Stimulated activated CD4-positive, alpha-beta T cell treated with anti-CD3 and anti-CD28 coated beads, TNF-alpha, amount 100 ng/mL, for 48 hours (primary cell): ENCODE measurements around the gene BBS7.

Experiments used
- DNase-seq, 3 donors: peaks; one replicate each; pipeline ENCODE4 v3.0.0-alpha.2; 2020; ENCODE audit warnings: low read depth in 3 of 3

BBS7 gene, protein sequence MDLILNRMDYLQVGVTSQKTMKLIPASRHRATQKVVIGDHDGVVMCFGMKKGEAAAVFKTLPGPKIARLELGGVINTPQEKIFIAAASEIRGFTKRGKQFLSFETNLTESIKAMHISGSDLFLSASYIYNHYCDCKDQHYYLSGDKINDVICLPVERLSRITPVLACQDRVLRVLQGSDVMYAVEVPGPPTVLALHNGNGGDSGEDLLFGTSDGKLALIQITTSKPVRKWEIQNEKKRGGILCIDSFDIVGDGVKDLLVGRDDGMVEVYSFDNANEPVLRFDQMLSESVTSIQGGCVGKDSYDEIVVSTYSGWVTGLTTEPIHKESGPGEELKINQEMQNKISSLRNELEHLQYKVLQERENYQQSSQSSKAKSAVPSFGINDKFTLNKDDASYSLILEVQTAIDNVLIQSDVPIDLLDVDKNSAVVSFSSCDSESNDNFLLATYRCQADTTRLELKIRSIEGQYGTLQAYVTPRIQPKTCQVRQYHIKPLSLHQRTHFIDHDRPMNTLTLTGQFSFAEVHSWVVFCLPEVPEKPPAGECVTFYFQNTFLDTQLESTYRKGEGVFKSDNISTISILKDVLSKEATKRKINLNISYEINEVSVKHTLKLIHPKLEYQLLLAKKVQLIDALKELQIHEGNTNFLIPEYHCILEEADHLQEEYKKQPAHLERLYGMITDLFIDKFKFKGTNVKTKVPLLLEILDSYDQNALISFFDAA

GRCh38 chr4:121869841-121870822, at the start of gene BBS7:
Gene BBS7 (minus strand): TSS chr4:121870474. CDS start chr4:121870313, 161 bp downstream.
- DNase-seq: peak; percentile 92 to 98 (median 94)

DNA sequence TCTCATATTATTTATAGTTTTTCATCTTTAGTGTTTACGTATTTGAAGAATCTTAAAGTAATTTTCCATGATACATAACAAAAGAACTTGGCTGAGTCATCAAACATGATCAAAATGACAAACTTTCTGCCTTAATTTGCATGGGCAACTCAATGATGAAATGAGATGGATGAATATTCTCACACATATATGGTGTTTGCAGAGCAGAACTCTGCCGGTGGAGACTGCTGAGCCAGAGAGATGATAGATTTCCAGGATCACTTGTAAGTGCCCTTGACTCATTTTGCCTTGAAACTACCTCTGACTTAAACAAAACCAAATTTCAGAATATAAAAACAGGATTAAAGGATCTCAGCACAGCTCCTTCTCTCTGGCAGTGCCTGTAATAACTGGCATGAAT, 43.4 kb upstream of the BBS7 start:
- DNase-seq: no peak

DNA sequence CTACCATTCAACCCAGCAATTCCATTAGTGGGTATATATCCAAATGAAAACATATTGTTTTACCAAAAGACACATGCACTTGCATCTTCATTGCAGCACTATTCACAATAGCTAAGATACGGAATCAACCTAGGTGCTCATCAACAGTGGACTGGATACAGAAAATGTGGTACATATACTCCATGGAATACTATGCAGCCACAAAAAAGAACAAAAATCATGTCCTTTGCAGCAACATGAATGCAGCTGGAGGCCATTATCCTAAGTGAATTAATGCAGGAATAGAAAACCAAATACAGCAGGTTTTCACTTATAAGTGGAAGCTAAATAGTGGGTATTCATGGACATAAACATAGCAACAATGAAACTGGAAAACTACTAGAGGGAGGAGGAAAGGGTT, 38.1 kb upstream of the BBS7 start:
- DNase-seq: no peak

- DNase-seq: peak; percentile 5 to 33 (median 5)
These were observed 30.1 kb upstream of the BBS7 start for GRCh38 chr4:121900132-121900983.

DNA sequence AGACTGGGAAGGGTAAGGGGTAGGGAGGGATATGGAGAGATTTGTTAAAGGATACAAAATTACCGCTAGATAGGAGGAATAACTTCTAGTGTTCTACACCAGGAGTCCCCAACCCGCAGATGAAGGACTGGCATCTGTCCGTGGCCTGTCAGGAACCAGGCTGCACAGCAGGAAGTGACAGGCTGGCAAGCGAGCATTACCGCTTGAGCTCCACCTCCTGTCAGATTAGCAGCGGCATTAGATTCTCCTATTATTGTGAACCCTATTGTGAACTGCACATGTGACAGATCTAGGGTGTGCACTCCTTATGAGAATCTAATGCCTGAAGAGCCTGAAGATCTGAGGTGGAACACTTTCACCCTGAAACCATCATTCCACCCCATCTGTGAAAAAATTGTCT, 27.9 kb upstream of the BBS7 start:
- DNase-seq: no peak

- no peak for DNase-seq
These were observed 17.9 kb upstream of the BBS7 start for GRCh38 chr4:121888134-121888533.

GRCh38 chr4:121885115-121885514, 14.8 kb upstream of the BBS7 start:
- no peak for DNase-seq

- DNase-seq: no peak
These were observed 10.9 kb upstream of the BBS7 start for GRCh38 chr4:121881158-121881557.

DNA sequence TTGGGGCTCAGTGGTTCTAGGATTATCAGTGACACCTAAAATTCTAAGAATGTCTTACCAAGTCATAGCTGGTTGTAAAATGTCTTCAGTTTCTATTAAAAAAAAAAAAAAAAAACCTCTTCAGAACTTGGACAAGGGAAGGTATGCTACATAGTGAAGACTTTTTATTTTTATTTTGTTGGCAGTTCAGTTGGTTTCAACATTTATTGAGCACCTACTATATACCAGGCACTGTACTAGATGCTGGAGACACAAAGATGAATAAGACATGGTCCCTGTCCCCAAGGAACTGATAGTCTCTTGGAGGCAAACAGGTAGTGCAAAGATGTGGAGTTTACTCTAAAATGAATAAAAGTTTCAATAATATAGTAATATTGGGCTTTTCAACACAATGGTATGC, 8.9 kb upstream of the BBS7 start:
- no peak for DNase-seq

GRCh38 chr4:121877041-121877773, 6.9 kb upstream of the BBS7 start:
- DNase-seq: no peak

GRCh38 chr4:121876070-121876469, 5.8 kb upstream of the BBS7 start:
- no peak for DNase-seq

DNA sequence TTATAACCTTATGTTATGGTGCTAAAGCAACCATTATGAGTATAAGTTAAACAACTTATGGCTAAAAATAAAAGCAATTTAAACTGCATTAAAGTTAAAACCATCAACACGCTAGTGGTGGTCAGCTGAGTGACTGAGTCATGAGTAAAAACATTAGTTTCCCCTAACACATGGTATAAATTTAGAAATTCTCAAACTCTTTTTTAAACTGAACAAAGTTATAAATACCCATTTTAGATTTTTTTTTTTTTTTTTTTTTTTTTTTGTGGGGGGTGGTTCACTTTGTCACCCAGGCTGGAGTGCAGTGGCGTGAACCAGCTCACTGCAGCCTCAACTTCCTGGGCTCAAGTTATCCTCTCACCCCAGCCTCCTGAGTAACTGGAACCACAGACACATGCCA, 5.4 kb upstream of the BBS7 start:
- no peak for DNase-seq

- no peak for DNase-seq
These were observed 3.3 kb upstream of the BBS7 start for GRCh38 chr4:121873604-121874003.

DNA sequence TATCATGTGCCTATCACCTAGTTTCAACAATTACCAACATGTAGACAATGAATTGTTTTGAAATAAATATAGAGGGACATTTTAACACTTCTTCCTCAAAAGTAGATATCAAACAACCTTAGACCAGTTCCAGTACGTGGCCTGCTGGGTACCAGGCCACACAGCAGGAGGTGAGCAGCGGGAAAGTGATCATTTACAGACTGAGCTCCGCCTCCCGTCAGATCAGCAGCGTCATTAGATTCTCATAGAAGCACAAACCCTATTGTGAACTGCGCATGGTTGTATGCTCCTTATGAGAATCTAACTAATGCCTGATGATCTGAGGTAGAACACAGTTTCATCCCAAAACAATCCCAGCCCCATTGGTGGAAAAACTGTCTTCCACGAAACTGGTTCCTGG, 6.5 kb downstream of the BBS7 start:
- DNase-seq: no peak

- no peak for DNase-seq
These were observed 8.8 kb downstream of the BBS7 start for GRCh38 chr4:121861426-121861825.

GRCh38 chr4:121860121-121860520, 10.2 kb downstream of the BBS7 start:
- no peak for DNase-seq

DNA sequence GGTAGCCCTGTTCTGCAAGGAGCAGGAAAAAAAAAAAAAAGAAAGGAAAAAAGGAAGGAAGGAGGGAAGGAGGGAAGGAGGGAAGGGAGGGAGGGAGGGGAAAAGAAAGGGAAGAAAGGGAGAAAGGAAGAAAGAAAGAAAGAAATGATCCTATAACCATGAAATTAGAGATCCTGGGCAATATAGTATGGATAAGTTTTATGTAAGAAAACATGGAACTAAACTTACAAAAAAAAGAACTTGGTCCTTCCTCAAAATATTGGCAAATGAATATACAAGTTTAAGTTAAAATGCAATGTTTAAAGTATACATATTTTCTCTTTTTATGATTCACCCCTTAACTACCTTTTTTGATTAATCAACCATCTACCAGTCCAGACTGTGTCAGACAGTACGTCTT, 18.9 kb downstream of the BBS7 start:
- no peak for DNase-seq

GRCh38 chr4:121846662-121847061, 23.6 kb downstream of the BBS7 start:
- no peak for DNase-seq

GRCh38 chr4:121842862-121843261, 27.4 kb downstream of the BBS7 start:
- no peak for DNase-seq

GRCh38 chr4:121838136-121838535, 32.1 kb downstream of the BBS7 start:
- no peak for DNase-seq
